ENCODE measurements around the gene SPATS2L. TPM values are rescaled to one million over a fixed set of nuclear protein-coding genes. Genes with fewer than 3 reads are reported as not detected.

The SPATS2L gene, protein sequence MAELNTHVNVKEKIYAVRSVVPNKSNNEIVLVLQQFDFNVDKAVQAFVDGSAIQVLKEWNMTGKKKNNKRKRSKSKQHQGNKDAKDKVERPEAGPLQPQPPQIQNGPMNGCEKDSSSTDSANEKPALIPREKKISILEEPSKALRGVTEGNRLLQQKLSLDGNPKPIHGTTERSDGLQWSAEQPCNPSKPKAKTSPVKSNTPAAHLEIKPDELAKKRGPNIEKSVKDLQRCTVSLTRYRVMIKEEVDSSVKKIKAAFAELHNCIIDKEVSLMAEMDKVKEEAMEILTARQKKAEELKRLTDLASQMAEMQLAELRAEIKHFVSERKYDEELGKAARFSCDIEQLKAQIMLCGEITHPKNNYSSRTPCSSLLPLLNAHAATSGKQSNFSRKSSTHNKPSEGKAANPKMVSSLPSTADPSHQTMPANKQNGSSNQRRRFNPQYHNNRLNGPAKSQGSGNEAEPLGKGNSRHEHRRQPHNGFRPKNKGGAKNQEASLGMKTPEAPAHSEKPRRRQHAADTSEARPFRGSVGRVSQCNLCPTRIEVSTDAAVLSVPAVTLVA
- 10 to 100 TPM; 91.0 to 96.0 TPM for total RNA-seq
- 10 to 100 TPM; 81.2 to 96.7 (median 90.4) TPM for polyA plus RNA-seq (ENCODE audit: insufficient read length in 6 of 6)
- long read RNA-seq, donor 1, transcript SPATS2L-204 (13 exons, 2,463 nt), result major isoform, 5 of 64 reads
- long read RNA-seq, donor 1, partial matches to known transcripts, result 46 of 64 reads
- long read RNA-seq, donor 1, other reads (novel, unspliced or antisense), result 7 of 64 reads
- long read RNA-seq, donor 2, transcript SPATS2L-204 (13 exons, 2,463 nt), result major isoform, 5 of 38 reads
- long read RNA-seq, donor 2, partial matches to known transcripts, result 27 of 38 reads
- long read RNA-seq, donor 2, other reads (novel, unspliced or antisense), result 0 of 38 reads
- long read RNA-seq, donor 3, transcript SPATS2L-204 (13 exons, 2,463 nt), result major isoform, 6 of 21 reads
- long read RNA-seq, donor 3, partial matches to known transcripts, result 8 of 21 reads
- long read RNA-seq, donor 3, other reads (novel, unspliced or antisense), result 0 of 21 reads
- long read RNA-seq, donor 4, partial matches to known transcripts, result 80 of 91 reads
- long read RNA-seq, donor 4, other reads (novel, unspliced or antisense), result 9 of 91 reads
- long read RNA-seq, donor 5, partial matches to known transcripts, result 82 of 94 reads
- long read RNA-seq, donor 5, other reads (novel, unspliced or antisense), result 6 of 94 reads
- long read RNA-seq, donor 6, transcript SPATS2L-204 (13 exons, 2,463 nt), result major isoform, 11 of 120 reads
- long read RNA-seq, donor 6, transcript SPATS2L-223 (3 exons, 745 nt), result minor isoform, 5 of 120 reads
- long read RNA-seq, donor 6, partial matches to known transcripts, result 102 of 120 reads
- long read RNA-seq, donor 6, other reads (novel, unspliced or antisense), result 0 of 120 reads
- long read RNA-seq, donor 7, partial matches to known transcripts, result 16 of 20 reads
- long read RNA-seq, donor 7, other reads (novel, unspliced or antisense), result 0 of 20 reads
- long read RNA-seq, donor 8, transcript SPATS2L-202 (12 exons, 2,119 nt), result major isoform, 6 of 19 reads
- long read RNA-seq, donor 8, partial matches to known transcripts, result 0 of 19 reads
- long read RNA-seq, donor 8, other reads (novel, unspliced or antisense), result 6 of 19 reads
- long read RNA-seq, donor 9, result 0 reads
- long read RNA-seq, donor 10, partial matches to known transcripts, result 26 of 33 reads
- long read RNA-seq, donor 10, other reads (novel, unspliced or antisense), result 7 of 33 reads
- long read RNA-seq, donor 11, full-length matches to known transcripts, result 21 of 153 reads
- long read RNA-seq, donor 11, partial matches to known transcripts, result 132 of 153 reads
- long read RNA-seq, donor 11, other reads (novel, unspliced or antisense), result 0 of 153 reads
- long read RNA-seq, donor 12, transcript SPATS2L-204 (13 exons, 2,463 nt), result major isoform, 7 of 22 reads
- long read RNA-seq, donor 12, partial matches to known transcripts, result 11 of 22 reads
- long read RNA-seq, donor 12, other reads (novel, unspliced or antisense), result 0 of 22 reads

- peak within 1 kb of the TSS; percentile 83 to 86 for H3K4me3 ChIP-seq
- TF ChIP-seq, protein P1, sequence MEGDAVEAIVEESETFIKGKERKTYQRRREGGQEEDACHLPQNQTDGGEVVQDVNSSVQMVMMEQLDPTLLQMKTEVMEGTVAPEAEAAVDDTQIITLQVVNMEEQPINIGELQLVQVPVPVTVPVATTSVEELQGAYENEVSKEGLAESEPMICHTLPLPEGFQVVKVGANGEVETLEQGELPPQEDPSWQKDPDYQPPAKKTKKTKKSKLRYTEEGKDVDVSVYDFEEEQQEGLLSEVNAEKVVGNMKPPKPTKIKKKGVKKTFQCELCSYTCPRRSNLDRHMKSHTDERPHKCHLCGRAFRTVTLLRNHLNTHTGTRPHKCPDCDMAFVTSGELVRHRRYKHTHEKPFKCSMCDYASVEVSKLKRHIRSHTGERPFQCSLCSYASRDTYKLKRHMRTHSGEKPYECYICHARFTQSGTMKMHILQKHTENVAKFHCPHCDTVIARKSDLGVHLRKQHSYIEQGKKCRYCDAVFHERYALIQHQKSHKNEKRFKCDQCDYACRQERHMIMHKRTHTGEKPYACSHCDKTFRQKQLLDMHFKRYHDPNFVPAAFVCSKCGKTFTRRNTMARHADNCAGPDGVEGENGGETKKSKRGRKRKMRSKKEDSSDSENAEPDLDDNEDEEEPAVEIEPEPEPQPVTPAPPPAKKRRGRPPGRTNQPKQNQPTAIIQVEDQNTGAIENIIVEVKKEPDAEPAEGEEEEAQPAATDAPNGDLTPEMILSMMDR (IDR thresholded peaks at IDR 0.05), result no peak
- no peaks in the 10 kb centered on the region for H3K36me3 ChIP-seq
- ATAC-seq, result peak; percentile 80
- intact Hi-C loops (cut with DNase I), result loop anchor here in 1 of 2 donors (10.0 kb wide), 1 partner anchor 322 kb away; no protein-coding TSS in a partner anchor
- H3K27me3 ChIP-seq, result peaks cover 0 to 10% of the 10 kb centered on the region in 2 donors
- DNase-seq, result peak; percentile 73 to 92 (median 84)
- H3K4me1 ChIP-seq, result peaks cover under 1 to 24% of the 10 kb centered on the region in 2 donors
- H3K27ac ChIP-seq, result peak within 1 kb of the TSS; percentile 91 to 96
- no peaks in the 10 kb centered on the region for H3K9me3 ChIP-seq
Measured at GRCh38 chr2:200306196-200306930, at the start of gene SPATS2L. Gene SPATS2L, plus strand, starts transcription at chr2:200306693. Its CDS starts 82,552 bp downstream, at chr2:200389245.

DNA sequence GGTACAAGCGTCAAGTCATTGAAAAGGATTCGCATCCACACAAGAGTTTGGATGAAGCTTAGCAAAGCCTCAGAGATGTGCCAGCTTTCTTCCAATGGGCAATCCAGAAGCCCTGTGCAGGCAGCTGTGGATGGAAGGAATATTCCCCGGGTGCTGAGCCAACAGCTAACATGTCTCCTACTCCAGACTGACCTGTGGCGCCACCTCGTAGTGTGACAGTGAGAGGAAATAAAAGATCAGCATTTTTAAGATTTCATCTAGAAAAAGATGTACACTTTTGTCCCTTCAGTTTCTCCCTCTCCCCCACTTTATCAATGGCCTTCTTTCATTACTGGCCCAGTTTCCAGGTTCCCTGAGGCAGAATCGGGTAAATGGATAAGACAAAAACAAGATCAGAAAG lies 48.9 kb upstream of the SPATS2L start:
- DNase-seq (no peak), ATAC-seq (no peak)
- no peaks in the 10 kb centered on the region for H3K27me3 ChIP-seq
- H3K4me1 ChIP-seq, result no peaks in the 10 kb centered on the region
- no peak overlapping the region for H3K27ac ChIP-seq
- TF ChIP-seq, protein P1 (IDR thresholded peaks at IDR 0.05), result no peak
- H3K36me3 ChIP-seq, result no peaks in the 10 kb centered on the region
- H3K4me3 ChIP-seq, result no peak overlapping the region
- no peaks in the 10 kb centered on the region for H3K9me3 ChIP-seq
- intact Hi-C loops (cut with DNase I), result no loop called here

DNA sequence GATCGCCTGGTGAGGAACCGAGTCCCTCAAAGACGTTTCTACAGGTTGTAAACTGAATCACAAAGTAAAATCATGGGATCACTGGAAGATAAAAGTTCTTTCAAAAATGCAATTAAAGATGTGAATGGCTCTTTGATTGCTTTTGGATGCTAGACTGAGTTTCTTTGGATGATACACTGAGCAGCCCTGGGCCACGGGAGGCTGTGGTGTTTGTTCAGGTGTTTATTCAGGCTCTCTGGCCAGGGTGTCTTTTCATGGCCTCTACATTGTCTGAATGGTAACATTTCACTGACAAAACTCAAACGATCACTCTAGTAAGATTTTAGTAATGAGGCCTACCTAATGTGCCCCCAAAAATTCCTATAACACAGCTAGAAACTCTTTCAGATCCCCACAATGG lies 48.4 kb upstream of the SPATS2L start:
- no peak for ATAC-seq

More for the DNA sequence above, 48.4 kb upstream of the SPATS2L start:
- no peaks in the 10 kb centered on the region for H3K4me1 ChIP-seq
- H3K36me3 ChIP-seq, result no peaks in the 10 kb centered on the region
- TF ChIP-seq, protein P1 (IDR thresholded peaks at IDR 0.05), result no peak
- no peaks in the 10 kb centered on the region for H3K27me3 ChIP-seq
- H3K27ac ChIP-seq, result no peak overlapping the region
- no peak overlapping the region for H3K4me3 ChIP-seq
- no peaks in the 10 kb centered on the region for H3K9me3 ChIP-seq
- intact Hi-C loops (cut with DNase I), result no loop called here
- DNase-seq, result no peak
